ENCODE data around the gene RHO.
"Not testable (repeated sequence)": the region's sequence is repeated elsewhere in the genome, so short reads cannot be mapped to it uniquely, and the experiment has no call there.

DNA sequence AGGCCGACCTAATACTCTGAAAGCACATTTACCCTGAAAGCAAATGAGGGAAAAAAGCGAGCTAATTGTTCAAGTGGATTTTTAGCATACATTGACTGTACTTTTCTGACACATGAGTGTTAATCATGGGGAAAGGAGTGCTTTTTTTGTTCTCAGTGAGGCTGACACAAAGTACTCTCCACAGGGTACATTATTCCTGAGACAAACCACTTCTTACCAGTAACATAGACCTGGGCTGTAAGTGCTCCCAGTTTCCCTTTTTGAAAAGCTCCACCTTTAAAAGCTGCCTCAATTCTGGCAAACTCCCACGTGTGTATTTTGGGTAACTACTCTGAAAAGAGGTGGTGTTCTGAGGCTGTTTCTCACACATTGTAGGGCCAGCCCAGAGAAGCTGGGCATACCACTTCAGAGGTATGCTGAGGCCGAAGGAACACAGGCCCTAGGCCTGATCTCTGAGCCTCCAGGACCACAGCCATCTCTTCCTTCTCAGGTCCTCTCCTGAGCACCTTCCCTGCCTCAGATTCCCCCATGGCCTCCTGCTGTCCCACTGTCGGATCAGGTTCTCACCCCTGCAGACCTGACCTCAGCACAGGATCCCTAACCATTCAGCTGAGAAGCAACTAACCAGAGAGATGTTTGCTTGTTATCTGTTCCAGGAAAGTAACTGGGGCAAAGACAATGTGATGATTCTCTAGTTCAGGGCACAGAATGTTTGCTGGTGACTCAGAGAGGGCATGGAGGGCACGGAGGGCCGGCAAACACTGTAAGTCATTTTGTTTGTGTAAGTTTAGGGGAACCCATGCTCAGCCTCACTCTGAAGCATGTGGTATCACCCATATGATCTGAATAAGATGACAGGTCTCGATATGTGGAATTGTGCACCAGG, 29.6 kb upstream of the RHO start:
- not testable (repeated sequence) for TF ChIP-seq CTCF (IDR thresholded peaks at IDR 0.05); CBFB (CRISPR knock-in tag; IDR thresholded peaks at IDR 0.05; ENCODE audit: low read depth); ZSCAN18 (CRISPR knock-in tag; IDR thresholded peaks at IDR 0.05)

Measured in WTC11 (cell line).